ENCODE data around the gene C12orf56. TPM values are rescaled to one million over a fixed set of nuclear protein-coding genes. Genes with fewer than 3 reads are reported as not detected.
"Not testable (repeated sequence)": the region's sequence is repeated elsewhere in the genome, so short reads cannot be mapped to it uniquely, and the experiment has no call there.

The C12orf56 gene
- polyA plus RNA-seq, 3 donors, result 1.2 to 2.2 (median 1.2) TPM

- no peak for DNase-seq (ENCODE audit: extremely low read depth in 1 of 11, low read depth in 9 of 11, low spot score in 4 of 11)
Observed at GRCh38 chr12:64261813-64262212, 128.7 kb downstream of the C12orf56 start.

- DNase-seq (ENCODE audit: extremely low read depth in 1 of 11, low read depth in 9 of 11, low spot score in 4 of 11), result no peak
Observed at GRCh38 chr12:64258576-64258975, 132.0 kb downstream of the C12orf56 start.

GRCh38 chr12:64256166-64256800, 134.3 kb downstream of the C12orf56 start:
- DNase-seq (ENCODE audit: extremely low read depth in 1 of 11, low read depth in 9 of 11, low spot score in 4 of 11), result peak; percentile 24 to 74 (median 39)

- DNase-seq (ENCODE audit: extremely low read depth in 1 of 11, low read depth in 9 of 11, low spot score in 4 of 11), result no peak
Observed at GRCh38 chr12:64255249-64255648, 135.3 kb downstream of the C12orf56 start.

- DNase-seq (ENCODE audit: extremely low read depth in 1 of 11, low read depth in 9 of 11, low spot score in 4 of 11), result no peak
Observed at GRCh38 chr12:64253356-64253755, 137.2 kb downstream of the C12orf56 start.

GRCh38 chr12:64252681-64253080, 137.9 kb downstream of the C12orf56 start:
- no peak for DNase-seq (ENCODE audit: extremely low read depth in 1 of 11, low read depth in 9 of 11, low spot score in 4 of 11)

- no peak for DNase-seq (ENCODE audit: extremely low read depth in 1 of 11, low read depth in 9 of 11, low spot score in 4 of 11)
Observed at GRCh38 chr12:64243809-64244208, 146.7 kb downstream of the C12orf56 start.

- no peak for DNase-seq (ENCODE audit: extremely low read depth in 1 of 11, low read depth in 9 of 11, low spot score in 4 of 11)
Observed at GRCh38 chr12:64240781-64241180, 149.8 kb downstream of the C12orf56 start.

- DNase-seq (ENCODE audit: extremely low read depth in 1 of 11, low read depth in 9 of 11, low spot score in 4 of 11), result no peak
Observed at GRCh38 chr12:64237382-64237781, 153.2 kb downstream of the C12orf56 start.

GRCh38 chr12:64236549-64236948, 154.0 kb downstream of the C12orf56 start:
- no peak for DNase-seq (ENCODE audit: extremely low read depth in 1 of 11, low read depth in 9 of 11, low spot score in 4 of 11)

- DNase-seq (ENCODE audit: extremely low read depth in 1 of 11, low read depth in 9 of 11, low spot score in 4 of 11), result no peak
Observed at GRCh38 chr12:64232196-64232595, 158.4 kb downstream of the C12orf56 start.

- no peak for DNase-seq (ENCODE audit: extremely low read depth in 1 of 11, low read depth in 9 of 11, low spot score in 4 of 11)
Observed at GRCh38 chr12:64229796-64230195, 160.8 kb downstream of the C12orf56 start.

GRCh38 chr12:64229240-64229639, 161.3 kb downstream of the C12orf56 start:
- DNase-seq (ENCODE audit: extremely low read depth in 1 of 11, low read depth in 9 of 11, low spot score in 4 of 11), result no peak

GRCh38 chr12:64225626-64226025, 164.9 kb downstream of the C12orf56 start:
- DNase-seq (ENCODE audit: extremely low read depth in 1 of 11, low read depth in 9 of 11, low spot score in 4 of 11), result no peak

- peak; percentile 75 to 92 (median 90) for DNase-seq (ENCODE audit: extremely low read depth in 1 of 11, low read depth in 9 of 11, low spot score in 4 of 11)
Observed at GRCh38 chr12:64222009-64222765, 168.4 kb downstream of the C12orf56 start, which contains the start of gene KICS2. TSS of gene KICS2 (minus strand) at chr12:64222296. CDS start at chr12:64222237, 59 bp downstream.

GRCh38 chr12:64221651-64222008, 168.9 kb downstream of the C12orf56 start:
- peak; percentile 49 to 81 (median 69) for DNase-seq (ENCODE audit: extremely low read depth in 1 of 11, low read depth in 9 of 11, low spot score in 4 of 11)

- no peak for DNase-seq (ENCODE audit: extremely low read depth in 1 of 11, low read depth in 9 of 11, low spot score in 4 of 11)
Observed at GRCh38 chr12:64220046-64220445, 170.5 kb downstream of the C12orf56 start.

GRCh38 chr12:64219145-64219544, 171.4 kb downstream of the C12orf56 start:
- DNase-seq (ENCODE audit: extremely low read depth in 1 of 11, low read depth in 9 of 11, low spot score in 4 of 11), result no peak

- no peak for DNase-seq (ENCODE audit: extremely low read depth in 1 of 11, low read depth in 9 of 11, low spot score in 4 of 11)
Observed at GRCh38 chr12:64218597-64218996, 172.0 kb downstream of the C12orf56 start.

- not testable (repeated sequence) for DNase-seq (ENCODE audit: extremely low read depth in 1 of 11, low read depth in 9 of 11, low spot score in 4 of 11)
Observed at GRCh38 chr12:64217643-64218042, 172.9 kb downstream of the C12orf56 start.

- no peak for DNase-seq (ENCODE audit: extremely low read depth in 1 of 11, low read depth in 9 of 11, low spot score in 4 of 11)
Observed at GRCh38 chr12:64216239-64216638, 174.3 kb downstream of the C12orf56 start.

All from renal cortex interstitium (tissue), 11 donors.